ENCODE measurements around the gene CPNE5. TPM values are rescaled to one million over a fixed set of nuclear protein-coding genes. Genes with fewer than 3 reads are reported as not detected.
"Not testable (repeated sequence)": the region's sequence is repeated elsewhere in the genome, so short reads cannot be mapped to it uniquely, and the experiment has no call there.

The CPNE5 gene
- total and polyA plus RNA-seq, 2 donors, result 0.57 to 3.4 TPM

GRCh38 chr6:36814249-36814648, 25.0 kb downstream of the CPNE5 start:
- Histone ChIP-seq H3K27me3 (ENCODE audit: control insufficient read depth in 2 of 2, insufficient read depth in 1 of 2, low read length in 1 of 2) (no peaks in the 10 kb centered on the region), H3K4me3 (ENCODE audit: low read length in 2 of 2) (no peak overlapping the region), H3K9me3 (ENCODE audit: control insufficient read depth in 2 of 2, insufficient read depth in 1 of 2, low read length in 1 of 2) (no peaks in the 10 kb centered on the region), H3K4me1 (ENCODE audit: control insufficient read depth in 2 of 2, insufficient read depth in 2 of 2, low read length in 2 of 2) (no peaks in the 10 kb centered on the region), H3K36me3 (ENCODE audit: control insufficient read depth in 2 of 2, insufficient read depth in 2 of 2, low read length in 1 of 2) (no peaks in the 10 kb centered on the region), H3K27ac (ENCODE audit: low read depth in 1 of 2, low read length in 1 of 2) (no peak overlapping the region)
- no peak for DNase-seq (ENCODE audit: low read depth in 6 of 9, low spot score in 9 of 9)
- 94% methylated on average over 7 of the region's 7 CpGs for WGBS

- 80% methylated on average over 3 of the region's 3 CpGs for WGBS
- no peak for DNase-seq (ENCODE audit: low read depth in 6 of 9, low spot score in 9 of 9)
- Histone ChIP-seq H3K4me3 (ENCODE audit: low read length in 2 of 2) (no peak overlapping the region), H3K4me1 (ENCODE audit: control insufficient read depth in 2 of 2, insufficient read depth in 2 of 2, low read length in 2 of 2) (no peaks in the 10 kb centered on the region), H3K36me3 (ENCODE audit: control insufficient read depth in 2 of 2, insufficient read depth in 2 of 2, low read length in 1 of 2) (no peaks in the 10 kb centered on the region), H3K27ac (ENCODE audit: low read depth in 1 of 2, low read length in 1 of 2) (no peak overlapping the region), H3K9me3 (ENCODE audit: control insufficient read depth in 2 of 2, insufficient read depth in 1 of 2, low read length in 1 of 2) (no peaks in the 10 kb centered on the region), H3K27me3 (ENCODE audit: control insufficient read depth in 2 of 2, insufficient read depth in 1 of 2, low read length in 1 of 2) (no peaks in the 10 kb centered on the region)
Observed at GRCh38 chr6:36813526-36813925, 25.7 kb downstream of the CPNE5 start.

GRCh38 chr6:36813047-36813446, 26.2 kb downstream of the CPNE5 start:
- not testable (repeated sequence) for DNase-seq (ENCODE audit: low read depth in 6 of 9, low spot score in 9 of 9); H3K27ac ChIP-seq (ENCODE audit: low read depth in 1 of 2, low read length in 1 of 2); H3K4me3 ChIP-seq (ENCODE audit: low read length in 2 of 2); H3K36me3 ChIP-seq (ENCODE audit: control insufficient read depth in 2 of 2, insufficient read depth in 2 of 2, low read length in 1 of 2); H3K9me3 ChIP-seq (ENCODE audit: control insufficient read depth in 2 of 2, insufficient read depth in 1 of 2, low read length in 1 of 2); H3K27me3 ChIP-seq (ENCODE audit: control insufficient read depth in 2 of 2, insufficient read depth in 1 of 2, low read length in 1 of 2); H3K4me1 ChIP-seq (ENCODE audit: control insufficient read depth in 2 of 2, insufficient read depth in 2 of 2, low read length in 2 of 2)
- WGBS, result 97% methylated on average over 3 of the region's 3 CpGs

GRCh38 chr6:36809941-36810803, 29.1 kb downstream of the CPNE5 start:
- 94% methylated on average over 16 of the region's 16 CpGs for WGBS
- H3K9me3 ChIP-seq (ENCODE audit: control insufficient read depth in 2 of 2, insufficient read depth in 1 of 2, low read length in 1 of 2), result no peaks in the 10 kb centered on the region
- H3K4me1 ChIP-seq (ENCODE audit: control insufficient read depth in 2 of 2, insufficient read depth in 2 of 2, low read length in 2 of 2), result no peaks in the 10 kb centered on the region
- H3K27ac ChIP-seq (ENCODE audit: low read depth in 1 of 2, low read length in 1 of 2), result no peak overlapping the region
- no peak overlapping the region for H3K4me3 ChIP-seq (ENCODE audit: low read length in 2 of 2)
- DNase-seq (ENCODE audit: low read depth in 6 of 9, low spot score in 9 of 9), result no peak
- H3K27me3 ChIP-seq (ENCODE audit: control insufficient read depth in 2 of 2, insufficient read depth in 1 of 2, low read length in 1 of 2), result peaks cover 0 to 10% of the 10 kb centered on the region in 2 donors
- no peaks in the 10 kb centered on the region for H3K36me3 ChIP-seq (ENCODE audit: control insufficient read depth in 2 of 2, insufficient read depth in 2 of 2, low read length in 1 of 2)

GRCh38 chr6:36809156-36809555, 30.1 kb downstream of the CPNE5 start:
- H3K27ac ChIP-seq (ENCODE audit: low read depth in 1 of 2, low read length in 1 of 2), result no peak overlapping the region
- H3K9me3 ChIP-seq (ENCODE audit: control insufficient read depth in 2 of 2, insufficient read depth in 1 of 2, low read length in 1 of 2), result no peaks in the 10 kb centered on the region
- H3K27me3 ChIP-seq (ENCODE audit: control insufficient read depth in 2 of 2, insufficient read depth in 1 of 2, low read length in 1 of 2), result peaks cover 0 to 15% of the 10 kb centered on the region in 2 donors
- H3K4me3 ChIP-seq (ENCODE audit: low read length in 2 of 2), result no peak overlapping the region
- 98% methylated on average over 6 of the region's 6 CpGs for WGBS
- no peak for DNase-seq (ENCODE audit: low read depth in 6 of 9, low spot score in 9 of 9)
- H3K4me1 ChIP-seq (ENCODE audit: control insufficient read depth in 2 of 2, insufficient read depth in 2 of 2, low read length in 2 of 2), result peaks cover 0 to 2% of the 10 kb centered on the region in 2 donors
- H3K36me3 ChIP-seq (ENCODE audit: control insufficient read depth in 2 of 2, insufficient read depth in 2 of 2, low read length in 1 of 2), result no peaks in the 10 kb centered on the region

- peaks cover 0 to 15% of the 10 kb centered on the region in 2 donors for H3K27me3 ChIP-seq (ENCODE audit: control insufficient read depth in 2 of 2, insufficient read depth in 1 of 2, low read length in 1 of 2)
- no peaks in the 10 kb centered on the region for H3K36me3 ChIP-seq (ENCODE audit: control insufficient read depth in 2 of 2, insufficient read depth in 2 of 2, low read length in 1 of 2)
- peaks cover 0 to 2% of the 10 kb centered on the region in 2 donors for H3K4me1 ChIP-seq (ENCODE audit: control insufficient read depth in 2 of 2, insufficient read depth in 2 of 2, low read length in 2 of 2)
- H3K4me3 ChIP-seq (ENCODE audit: low read length in 2 of 2), result no peak overlapping the region
- DNase-seq (ENCODE audit: low read depth in 6 of 9, low spot score in 9 of 9), result no peak
- no peaks in the 10 kb centered on the region for H3K9me3 ChIP-seq (ENCODE audit: control insufficient read depth in 2 of 2, insufficient read depth in 1 of 2, low read length in 1 of 2)
- WGBS, result 86% methylated on average over 5 of the region's 5 CpGs
- H3K27ac ChIP-seq (ENCODE audit: low read depth in 1 of 2, low read length in 1 of 2), result no peak overlapping the region
Observed at GRCh38 chr6:36808634-36809033, 30.6 kb downstream of the CPNE5 start.

GRCh38 chr6:36807750-36808149, 31.5 kb downstream of the CPNE5 start:
- DNase-seq (ENCODE audit: low read depth in 6 of 9, low spot score in 9 of 9), result no peak
- WGBS, result 98% methylated on average over 7 of the region's 7 CpGs
- Histone ChIP-seq H3K27me3 (ENCODE audit: control insufficient read depth in 2 of 2, insufficient read depth in 1 of 2, low read length in 1 of 2) (peaks cover 0 to 17% of the 10 kb centered on the region in 2 donors), H3K36me3 (ENCODE audit: control insufficient read depth in 2 of 2, insufficient read depth in 2 of 2, low read length in 1 of 2) (no peaks in the 10 kb centered on the region), H3K9me3 (ENCODE audit: control insufficient read depth in 2 of 2, insufficient read depth in 1 of 2, low read length in 1 of 2) (no peaks in the 10 kb centered on the region), H3K4me1 (ENCODE audit: control insufficient read depth in 2 of 2, insufficient read depth in 2 of 2, low read length in 2 of 2) (peaks cover 0 to 2% of the 10 kb centered on the region in 2 donors), H3K4me3 (ENCODE audit: low read length in 2 of 2) (no peak overlapping the region), H3K27ac (ENCODE audit: low read depth in 1 of 2, low read length in 1 of 2) (no peak overlapping the region)

- no peaks in the 10 kb centered on the region for H3K36me3 ChIP-seq (ENCODE audit: control insufficient read depth in 2 of 2, insufficient read depth in 2 of 2, low read length in 1 of 2)
- 87% methylated on average over 5 of the region's 5 CpGs for WGBS
- H3K27me3 ChIP-seq (ENCODE audit: control insufficient read depth in 2 of 2, insufficient read depth in 1 of 2, low read length in 1 of 2), result peaks cover 0 to 17% of the 10 kb centered on the region in 2 donors
- H3K9me3 ChIP-seq (ENCODE audit: control insufficient read depth in 2 of 2, insufficient read depth in 1 of 2, low read length in 1 of 2), result no peaks in the 10 kb centered on the region
- no peak for DNase-seq (ENCODE audit: low read depth in 6 of 9, low spot score in 9 of 9)
- peaks cover 0 to 2% of the 10 kb centered on the region in 2 donors for H3K4me1 ChIP-seq (ENCODE audit: control insufficient read depth in 2 of 2, insufficient read depth in 2 of 2, low read length in 2 of 2)
- H3K4me3 ChIP-seq (ENCODE audit: low read length in 2 of 2), result no peak overlapping the region
- no peak overlapping the region for H3K27ac ChIP-seq (ENCODE audit: low read depth in 1 of 2, low read length in 1 of 2)
Observed at GRCh38 chr6:36807143-36807542, 32.1 kb downstream of the CPNE5 start.

GRCh38 chr6:36805917-36806316, 33.3 kb downstream of the CPNE5 start:
- Histone ChIP-seq H3K27me3 (ENCODE audit: control insufficient read depth in 2 of 2, insufficient read depth in 1 of 2, low read length in 1 of 2) (peaks cover 0 to 17% of the 10 kb centered on the region in 2 donors), H3K36me3 (ENCODE audit: control insufficient read depth in 2 of 2, insufficient read depth in 2 of 2, low read length in 1 of 2) (no peaks in the 10 kb centered on the region), H3K9me3 (ENCODE audit: control insufficient read depth in 2 of 2, insufficient read depth in 1 of 2, low read length in 1 of 2) (no peaks in the 10 kb centered on the region), H3K4me3 (ENCODE audit: low read length in 2 of 2) (no peak overlapping the region), H3K4me1 (ENCODE audit: control insufficient read depth in 2 of 2, insufficient read depth in 2 of 2, low read length in 2 of 2) (peaks cover 0 to 2% of the 10 kb centered on the region in 2 donors), H3K27ac (ENCODE audit: low read depth in 1 of 2, low read length in 1 of 2) (no peak overlapping the region)
- WGBS, result 94% methylated on average over 8 of the region's 8 CpGs
- DNase-seq (ENCODE audit: low read depth in 6 of 9, low spot score in 9 of 9), result no peak

Data from thymus (tissue), 11 donors.